Suppressor macrophage treated with lipopolysaccharide for 4 hours (primary cell): ENCODE data around the gene POLR3G.
A peak's percentile ranks its signal among the peaks of the same experiment; 100 is the strongest.

Experiments
- DNase-seq: peaks from one replicate; pipeline ENCODE4 v3.0.0-alpha.2; 2020

The POLR3G gene, protein sequence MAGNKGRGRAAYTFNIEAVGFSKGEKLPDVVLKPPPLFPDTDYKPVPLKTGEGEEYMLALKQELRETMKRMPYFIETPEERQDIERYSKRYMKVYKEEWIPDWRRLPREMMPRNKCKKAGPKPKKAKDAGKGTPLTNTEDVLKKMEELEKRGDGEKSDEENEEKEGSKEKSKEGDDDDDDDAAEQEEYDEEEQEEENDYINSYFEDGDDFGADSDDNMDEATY

DNA sequence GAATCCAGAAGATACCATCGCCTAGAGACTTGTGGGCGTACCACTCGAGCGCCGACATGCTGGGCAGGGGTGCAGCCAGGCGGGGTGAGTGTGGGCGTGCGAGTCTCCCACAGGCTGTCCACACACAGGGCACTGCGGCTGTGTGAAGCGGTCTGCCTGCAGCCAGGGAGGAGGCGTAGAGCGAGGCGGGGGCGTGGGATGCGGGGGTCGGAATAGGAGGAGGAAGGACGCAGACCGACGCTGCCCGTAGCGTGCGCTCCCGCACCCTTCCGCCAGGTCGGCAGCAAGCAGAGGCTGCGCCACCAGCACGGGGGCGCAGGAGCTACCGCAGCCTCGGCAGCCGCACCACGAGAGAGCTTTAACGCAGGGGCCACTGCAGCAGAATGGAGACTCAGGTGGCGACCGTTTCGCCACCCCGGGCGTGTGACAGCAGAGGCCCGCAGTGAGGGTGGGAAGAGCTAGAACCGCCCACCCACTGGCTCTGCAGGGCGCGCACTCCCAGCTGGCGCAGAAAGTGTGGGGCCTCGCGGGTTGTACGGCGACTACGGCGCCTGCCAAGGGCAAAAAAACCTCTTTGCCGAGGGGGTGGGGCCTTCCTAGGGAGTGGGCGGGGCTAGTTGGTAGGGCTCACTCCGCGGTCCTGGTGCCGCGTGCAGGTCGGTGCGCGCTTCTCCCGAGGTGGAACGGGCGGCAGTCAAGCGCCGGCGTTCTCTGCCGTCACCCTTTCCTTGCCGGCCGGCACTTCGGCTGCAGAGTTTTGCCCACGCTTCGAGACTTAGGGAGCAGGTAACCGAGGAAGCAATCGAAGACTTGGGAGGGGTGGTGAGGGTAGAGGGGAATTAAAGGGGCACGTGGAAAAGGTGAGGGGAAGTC is at the start of gene POLR3G, which contains the start of gene MBLAC2:
POLR3G (plus strand) TSS at position 630 of the 873 bp plus-strand sequence. CDS start 10,704 bp downstream, outside the sequence.
MBLAC2 (minus strand) TSS at position 537 of the 873 bp plus-strand sequence; CDS start at position 58, 479 bp downstream.
- DNase-seq = peak; percentile 92

DNA sequence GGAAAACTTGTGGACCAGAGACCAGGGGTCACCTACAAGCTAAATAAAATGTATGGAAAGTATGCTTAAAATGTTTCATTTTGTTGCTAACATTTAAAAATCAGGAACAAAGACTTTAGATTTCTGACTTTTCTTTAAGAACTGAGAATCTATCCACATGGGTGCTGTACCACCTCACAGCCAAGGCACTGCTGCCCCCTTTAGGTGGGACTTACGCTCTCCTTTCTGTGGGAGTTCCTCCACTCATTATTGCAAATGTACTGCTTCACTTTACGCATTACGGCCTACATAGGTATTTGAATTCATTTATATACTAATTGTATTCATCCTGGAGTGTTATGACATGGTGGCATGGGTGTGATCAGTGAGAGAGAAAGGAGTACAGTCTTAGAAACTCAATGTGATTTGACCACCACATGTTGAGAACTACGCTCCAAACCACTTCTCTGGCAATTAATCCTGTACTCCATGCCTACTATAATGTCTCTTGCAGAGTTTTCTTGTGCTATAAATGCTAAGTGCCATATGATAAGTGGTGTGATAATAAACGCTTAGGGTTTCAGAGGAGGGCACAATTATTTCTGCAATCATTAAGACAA is 40.4 kb upstream of the POLR3G start:
- peak; percentile 23 for DNase-seq

DNA sequence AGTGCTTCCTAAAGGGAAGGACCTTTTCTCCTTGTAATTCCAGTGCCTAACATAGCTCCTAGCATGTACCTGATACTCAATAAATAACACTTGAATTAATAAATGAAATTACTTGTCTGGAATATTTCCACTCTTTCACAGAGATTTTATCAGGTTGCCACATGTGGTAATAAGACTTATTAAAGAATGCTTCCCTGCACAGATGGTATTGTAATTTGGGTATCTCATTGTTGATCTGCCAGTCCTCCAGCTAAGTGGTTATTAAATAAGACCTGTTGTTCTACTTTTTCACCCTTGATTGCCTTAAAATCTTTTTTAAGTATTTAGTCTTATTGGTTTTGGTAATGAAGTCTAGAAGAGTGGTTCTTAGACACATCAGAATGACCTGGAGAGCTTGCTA is 37.0 kb upstream of the POLR3G start:
- DNase-seq = no peak

DNA sequence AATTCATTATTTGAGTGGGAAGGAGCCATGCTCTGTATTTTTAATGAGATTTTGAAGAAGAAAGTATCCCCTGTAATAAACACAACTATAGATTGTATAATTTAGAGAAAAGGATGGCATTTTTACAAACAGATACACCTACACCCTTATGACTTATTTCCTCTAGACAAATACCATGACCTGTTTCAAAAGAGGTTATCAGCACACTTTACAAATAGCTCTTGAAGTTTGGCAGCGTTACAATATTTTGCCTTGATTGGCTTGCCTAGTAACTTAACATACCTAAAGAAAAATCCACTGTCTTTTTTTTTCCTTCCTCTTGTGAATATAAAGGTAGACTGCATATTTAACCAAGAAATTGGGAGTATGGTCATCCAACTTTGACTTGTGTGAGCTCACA is 36.6 kb upstream of the POLR3G start:
- no peak for DNase-seq

DNA sequence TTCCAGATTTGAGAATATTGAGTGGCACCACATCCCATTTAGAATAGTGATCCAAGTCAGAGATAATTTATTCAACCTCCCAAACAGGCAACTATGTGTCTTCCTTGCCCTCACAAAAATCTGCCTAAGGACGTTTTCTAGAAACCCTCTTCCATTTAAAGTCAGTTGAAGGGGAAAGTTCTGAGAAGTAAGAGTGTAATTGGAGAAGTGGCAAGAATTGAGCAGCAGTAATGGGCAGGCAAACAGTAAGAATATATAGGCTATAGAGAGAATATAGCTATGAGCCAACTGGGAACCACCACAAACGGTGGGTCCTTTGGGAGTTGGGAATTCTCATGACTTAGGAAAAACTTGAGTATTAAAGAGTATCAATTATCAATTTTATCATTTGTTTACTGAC is 34.0 kb upstream of the POLR3G start:
- no peak for DNase-seq

DNA sequence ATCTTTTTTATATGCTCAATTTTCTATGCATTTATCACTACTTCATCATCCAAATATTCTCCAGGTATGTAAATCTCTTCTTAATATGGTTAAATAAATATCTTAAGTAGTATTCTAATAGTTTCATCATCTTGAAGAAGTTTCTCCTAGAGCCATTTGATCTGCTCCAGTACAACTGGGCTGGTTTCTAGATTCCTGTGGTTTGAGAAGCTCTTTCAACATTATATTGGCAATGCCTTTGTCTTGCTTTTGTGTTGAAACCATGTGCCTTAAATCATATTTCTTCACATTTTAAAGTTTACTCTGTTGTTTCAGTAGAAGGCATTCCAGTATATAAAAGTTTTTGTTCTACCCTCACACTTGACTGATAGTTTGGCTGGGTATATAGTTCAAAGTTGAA is 27.7 kb upstream of the POLR3G start:
- DNase-seq = no peak

DNA sequence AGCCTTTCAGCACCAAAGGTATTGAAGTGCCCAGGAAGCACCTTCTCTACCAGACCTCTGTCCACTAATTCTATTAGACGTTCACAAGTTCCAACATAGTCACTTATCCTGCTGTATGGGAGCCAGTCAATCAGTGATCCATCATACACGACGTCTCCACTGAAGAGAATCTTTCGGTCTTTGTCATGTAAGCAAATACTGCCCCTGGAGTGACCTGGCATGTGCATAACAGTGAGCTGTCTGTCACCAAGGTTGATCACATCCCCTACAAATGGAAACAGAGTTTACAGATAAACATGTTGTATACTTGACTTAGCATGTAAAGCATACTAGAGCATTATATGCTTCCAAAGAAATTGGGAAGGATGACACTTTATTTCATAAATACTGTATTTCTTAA is 13.4 kb upstream of the POLR3G start:
- no peak for DNase-seq

DNA sequence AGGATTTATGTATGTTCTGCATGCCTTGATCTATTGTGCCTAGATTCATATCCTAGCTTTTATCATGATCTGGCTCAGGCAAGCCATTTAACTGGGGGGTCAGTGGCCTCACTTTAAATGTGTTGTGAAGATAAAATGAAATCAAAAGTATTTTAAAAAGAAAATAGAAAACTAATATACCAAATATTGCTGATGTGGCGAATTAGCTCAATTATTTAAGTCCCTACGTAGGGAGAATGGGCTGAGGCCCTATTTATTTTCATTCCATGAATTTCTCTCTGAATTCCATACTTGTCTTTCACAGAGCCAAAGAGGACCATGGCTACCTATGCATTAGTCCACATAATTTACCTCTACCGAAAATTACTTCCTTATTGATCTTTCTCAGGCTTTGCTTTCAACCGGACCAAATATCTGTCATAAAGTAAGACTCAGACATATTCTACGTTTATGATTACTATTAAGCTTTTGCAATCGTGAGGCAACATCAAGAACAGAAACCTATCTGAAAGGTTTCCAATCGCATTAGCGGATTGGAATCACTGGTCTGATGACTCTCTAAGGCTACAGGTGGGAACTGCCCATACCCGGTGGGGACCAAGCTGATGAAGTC is 1.8 kb upstream of the POLR3G start:
- DNase-seq = no peak

DNA sequence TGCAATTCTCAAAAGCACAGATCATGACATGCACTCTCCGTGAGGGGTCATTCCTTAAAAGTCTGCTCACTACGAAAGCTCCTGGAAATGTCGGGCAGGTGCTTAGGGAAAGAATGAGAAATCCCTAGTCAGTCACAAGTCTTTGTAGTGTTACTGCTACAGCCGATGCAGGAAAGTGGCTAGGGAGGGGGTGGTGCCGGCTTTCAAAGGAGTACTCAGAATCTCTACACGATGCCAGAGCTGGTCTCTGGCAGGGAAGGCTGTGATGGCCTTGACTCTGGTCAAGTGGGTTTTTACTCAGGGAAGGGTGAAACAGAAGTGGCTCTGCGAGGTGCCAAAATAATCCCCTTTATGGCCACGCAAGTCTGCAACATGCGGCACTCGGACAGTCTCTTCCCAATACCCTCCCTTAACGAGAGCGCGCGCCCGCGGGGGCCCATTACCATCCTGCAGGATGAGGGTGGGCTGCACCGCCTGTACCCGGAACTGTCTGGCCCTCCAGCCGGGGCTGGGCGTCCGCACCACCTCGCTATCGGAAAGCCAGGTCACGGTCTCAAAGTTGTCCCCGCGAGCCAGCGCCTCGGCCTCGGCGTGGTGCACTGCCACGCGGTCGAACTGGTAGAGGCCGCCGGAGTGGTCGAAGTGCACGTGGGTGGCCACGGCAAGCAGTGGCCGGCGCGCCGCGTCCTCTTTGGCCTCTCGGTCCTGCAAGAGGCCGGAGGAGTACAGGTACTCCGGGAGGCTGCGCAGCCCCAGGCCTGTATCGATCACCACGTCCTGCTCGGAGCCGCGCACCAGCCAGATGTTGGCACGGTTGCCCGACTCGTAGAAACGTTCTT is 1.0 kb upstream of the POLR3G start:
- peak; percentile 29 for DNase-seq

DNA sequence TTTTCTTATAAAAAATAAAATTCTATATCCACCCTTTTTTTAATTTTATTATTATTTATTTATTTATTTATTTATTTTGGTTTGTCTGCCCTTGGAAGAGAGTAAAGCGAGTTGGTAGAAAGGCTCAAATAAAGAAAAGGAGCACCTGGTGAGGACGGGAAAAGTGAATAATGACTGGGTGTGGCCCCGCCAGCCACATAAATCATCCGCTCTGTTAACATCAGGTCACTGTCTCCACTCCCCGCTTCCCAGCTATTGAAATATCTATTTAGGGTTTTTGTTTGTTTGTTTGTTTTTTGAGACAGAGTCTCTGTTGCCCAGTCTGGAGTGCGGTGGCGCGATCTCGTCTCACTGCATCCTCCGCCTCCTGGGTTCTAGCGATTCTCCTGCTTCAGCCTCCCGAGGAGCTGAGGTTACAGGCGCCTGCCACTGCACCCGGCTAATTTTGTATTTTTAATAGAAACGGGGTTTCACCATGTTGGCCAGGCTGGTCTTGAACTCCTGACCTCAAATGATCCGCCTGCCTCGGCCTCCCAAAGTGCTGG is 844 bp downstream of the POLR3G start:
- DNase-seq = no peak

DNA sequence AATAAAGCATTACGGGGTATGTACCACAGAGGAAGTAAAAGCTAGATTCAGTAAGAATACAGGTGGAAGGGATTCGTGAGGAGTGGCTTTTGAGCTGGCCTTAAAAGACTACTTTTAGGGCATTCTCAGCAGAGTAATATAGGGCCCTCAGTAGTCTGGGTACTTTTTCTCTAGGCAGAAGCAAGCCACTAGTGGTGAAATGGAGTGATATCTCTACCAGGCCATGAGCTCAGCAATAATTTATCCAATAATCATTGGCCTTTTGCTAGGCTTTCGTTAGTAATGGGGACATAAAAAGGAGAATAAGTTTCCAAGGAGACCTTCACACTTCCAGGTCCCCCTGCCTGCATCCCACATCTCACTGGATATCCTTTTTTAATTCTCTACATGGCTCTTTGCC is 1.7 kb downstream of the POLR3G start:
- DNase-seq = no peak

DNA sequence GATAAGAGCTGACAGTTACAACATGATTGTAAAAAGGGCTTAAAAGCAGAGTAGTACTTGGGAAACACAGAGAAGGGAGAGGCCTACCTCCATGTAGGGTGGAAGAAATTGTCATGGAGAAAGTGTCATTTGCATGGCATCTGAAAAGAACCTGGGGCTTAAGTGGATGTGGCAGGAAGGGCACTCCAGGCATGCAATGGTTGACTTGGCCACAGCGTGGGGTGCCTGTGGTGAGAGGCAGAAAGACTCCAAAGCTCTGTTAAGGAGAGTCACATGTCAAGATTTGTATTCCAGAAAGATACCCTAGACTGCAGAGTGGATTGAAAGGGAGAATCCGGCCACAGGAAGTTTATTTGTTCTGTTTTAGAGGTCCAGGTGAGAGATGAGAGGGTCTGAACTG is 2.4 kb downstream of the POLR3G start:
- no peak for DNase-seq

DNA sequence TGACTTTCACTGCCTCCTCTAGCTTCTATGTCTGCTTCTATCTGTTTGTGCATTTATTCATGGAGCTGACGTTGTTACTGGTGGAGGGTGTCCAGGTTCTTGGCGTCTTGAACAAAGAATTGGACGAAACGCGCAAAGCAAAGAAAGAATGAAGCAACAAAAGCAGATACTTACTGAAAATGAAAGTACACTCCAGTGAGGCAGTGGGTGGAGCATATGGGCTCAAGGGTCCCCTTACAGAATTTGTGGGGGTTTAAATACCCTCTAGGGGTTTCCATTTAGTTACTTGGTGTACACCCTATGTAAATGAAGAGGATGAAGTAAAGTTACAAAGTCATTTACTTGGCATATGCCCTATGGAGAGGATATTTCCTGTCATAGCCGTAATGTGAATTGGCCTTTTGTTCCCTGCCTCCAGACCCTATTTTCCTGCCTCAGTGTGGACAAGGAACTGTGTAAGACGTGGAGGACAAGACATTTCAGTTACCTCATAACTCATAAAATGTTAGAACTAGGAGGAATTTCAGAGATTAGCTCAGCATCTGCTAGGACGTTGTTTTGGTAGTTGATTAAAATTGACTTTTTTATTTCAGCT is 3.1 kb downstream of the POLR3G start:
- DNase-seq = no peak

DNA sequence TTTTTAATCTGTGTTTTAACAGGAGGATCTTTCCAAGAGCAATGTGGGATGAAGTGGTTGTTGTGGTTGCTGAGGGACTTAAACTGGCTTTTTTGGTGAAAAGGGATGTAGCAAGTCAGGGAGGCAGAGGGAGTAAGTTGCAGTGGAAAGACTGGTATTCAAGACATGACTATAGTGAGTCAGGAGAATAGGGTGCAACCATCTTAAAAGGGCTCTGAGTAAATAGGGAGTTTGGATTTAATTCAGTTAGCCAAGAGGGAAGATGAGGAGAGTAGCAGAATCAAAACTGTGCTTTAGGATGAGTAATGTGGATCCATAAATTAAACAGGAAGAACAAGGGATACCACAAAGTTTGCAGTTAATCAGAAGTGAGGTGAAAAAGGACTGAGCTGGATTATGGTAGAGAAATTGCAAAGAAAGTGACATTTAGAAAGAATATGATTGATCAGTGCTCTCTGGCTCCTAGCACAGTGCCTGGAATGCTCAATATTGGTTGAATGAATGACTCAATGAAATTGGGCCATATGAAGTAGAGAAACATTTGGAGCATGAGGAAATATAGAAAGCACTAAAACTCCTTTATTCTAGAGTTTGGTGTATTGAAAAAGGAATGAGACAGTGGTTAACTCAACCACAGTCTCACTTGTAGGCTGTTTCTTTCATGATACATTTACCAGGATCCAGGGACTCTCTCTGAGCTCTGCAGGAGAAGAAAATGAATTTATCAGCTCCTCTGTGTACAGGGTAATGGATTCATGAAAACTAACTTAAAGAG is 5.1 kb downstream of the POLR3G start:
- DNase-seq = no peak

DNA sequence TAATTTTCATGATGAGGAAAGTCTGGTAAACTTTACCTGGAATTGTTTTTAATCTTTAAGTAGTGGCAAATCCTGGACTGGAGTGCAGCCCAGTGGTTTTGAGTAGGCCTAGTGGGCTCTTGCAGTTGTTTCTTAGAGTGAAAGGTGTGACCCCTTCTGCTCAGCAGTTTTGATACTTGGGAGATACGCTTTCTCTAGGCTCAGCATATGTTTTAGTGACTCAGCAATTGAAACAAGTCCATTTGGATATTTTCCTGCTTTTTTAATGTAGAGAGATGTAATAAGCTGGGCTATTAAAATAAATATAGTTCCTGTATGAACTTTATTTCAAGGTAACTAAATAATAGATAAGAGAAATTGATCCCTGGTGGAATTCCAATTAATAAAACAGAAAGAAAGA is 6.0 kb downstream of the POLR3G start:
- DNase-seq = no peak

DNA sequence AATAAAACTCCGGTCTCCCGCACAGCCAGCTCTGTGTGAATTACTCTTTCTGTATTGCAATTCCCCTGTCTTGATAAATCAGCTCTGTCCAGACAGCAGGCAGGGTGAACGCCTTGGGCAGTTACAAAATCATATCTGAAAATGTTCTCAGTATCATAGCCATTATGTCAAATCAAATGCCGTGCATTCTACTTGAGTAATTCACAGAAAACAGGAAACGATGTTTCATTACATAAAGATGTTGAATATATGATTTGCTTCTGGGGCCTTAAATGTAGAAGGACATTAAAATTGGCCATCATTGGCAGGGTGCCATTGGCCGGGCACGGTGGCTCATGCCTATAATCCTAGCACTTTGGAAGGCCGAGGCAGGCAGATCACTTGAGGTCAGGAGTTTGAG is 8.5 kb downstream of the POLR3G start:
- no peak for DNase-seq

DNA sequence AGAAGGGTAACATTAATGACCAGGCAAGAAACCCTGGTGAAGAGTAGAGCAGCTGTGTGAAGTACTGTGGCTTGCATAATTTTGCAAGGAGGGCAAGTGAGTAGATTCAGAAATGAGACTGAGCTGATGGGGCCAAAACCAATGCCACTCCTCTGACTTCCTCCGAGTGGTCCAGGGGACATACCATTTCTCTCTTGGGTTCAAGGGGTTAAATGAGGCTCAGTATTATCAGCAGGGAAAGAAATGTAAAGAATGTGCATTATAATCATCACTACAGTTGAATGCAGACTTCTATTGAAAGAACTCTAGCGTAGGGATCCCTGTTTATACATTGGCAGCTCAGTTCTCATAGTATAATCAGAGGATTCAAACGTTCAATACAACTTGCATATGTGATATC is 9.9 kb downstream of the POLR3G start:
- DNase-seq = no peak

DNA sequence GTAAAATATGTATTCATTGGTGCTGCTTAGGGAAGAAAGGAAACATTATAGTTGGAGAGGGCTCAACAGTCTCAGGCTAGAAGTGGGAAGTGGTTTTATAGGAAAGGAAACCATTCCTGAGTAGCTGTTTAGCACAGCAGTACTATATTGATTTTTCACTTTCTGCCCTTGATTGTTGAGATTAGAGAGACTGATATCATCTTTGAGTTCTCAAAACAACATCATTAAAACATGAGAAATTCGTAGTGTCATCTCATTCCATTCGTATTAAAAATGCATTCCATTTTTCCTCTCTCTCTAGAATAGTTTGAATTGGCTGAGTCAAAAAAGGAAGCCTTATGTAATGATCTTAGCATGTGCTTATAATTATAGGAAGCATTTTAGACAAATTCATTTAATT is 14.1 kb downstream of the POLR3G start:
- no peak for DNase-seq

DNA sequence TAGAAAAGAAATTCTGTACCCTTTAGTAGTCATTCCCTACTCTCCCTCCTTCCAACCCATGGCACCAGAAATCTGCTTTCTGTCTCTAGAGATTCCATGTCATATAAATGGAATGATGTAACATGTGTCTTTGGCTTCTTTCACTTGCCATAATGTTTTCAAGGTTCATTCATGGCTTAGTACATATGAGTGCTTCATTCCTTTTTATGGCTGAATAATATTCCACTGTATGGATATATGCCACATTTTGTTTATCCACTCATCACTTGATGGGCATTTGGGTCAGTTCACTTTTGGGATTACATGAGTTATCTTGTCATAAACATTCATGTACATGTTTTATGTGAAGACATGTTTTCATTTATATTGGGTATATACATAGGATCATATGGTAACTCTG is 19.4 kb downstream of the POLR3G start:
- no peak for DNase-seq

DNA sequence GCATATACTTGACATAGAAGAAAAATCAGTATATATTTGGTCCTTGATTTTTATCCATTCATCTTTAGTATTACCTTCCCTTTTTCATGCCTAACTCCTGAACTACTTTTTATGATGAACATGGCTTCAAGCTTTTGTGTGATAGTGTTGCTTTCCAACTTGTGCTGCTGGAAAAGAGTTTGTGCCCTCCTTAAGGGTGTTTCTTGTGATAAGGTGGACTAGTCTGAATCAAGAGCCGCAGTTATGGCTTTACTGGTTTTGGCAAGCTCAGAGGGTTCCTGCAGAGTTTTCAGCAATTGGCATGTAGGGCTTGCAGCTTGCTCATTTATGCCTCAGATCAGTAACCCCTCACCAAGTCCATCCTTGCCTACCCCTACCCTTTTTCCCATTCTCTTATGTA is 20.5 kb downstream of the POLR3G start:
- no peak for DNase-seq

DNA sequence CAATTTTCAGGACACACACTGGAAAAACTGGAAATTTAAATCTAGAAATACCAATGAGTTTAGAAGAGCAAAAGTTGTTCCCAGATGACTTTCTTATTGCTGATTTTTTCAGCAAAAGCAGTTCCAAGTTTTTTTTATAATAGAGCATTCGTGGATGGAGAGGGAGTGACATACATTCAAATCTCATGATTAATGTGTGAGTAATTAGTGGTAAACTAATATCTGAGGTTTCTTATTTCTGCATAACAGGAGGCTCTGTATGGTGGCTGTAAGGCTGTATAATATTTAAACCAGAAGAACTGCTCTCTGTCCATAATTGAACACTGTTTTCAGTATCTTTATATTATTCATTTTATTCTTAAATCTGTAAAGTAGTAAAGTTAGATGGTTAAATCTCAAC is 28.9 kb downstream of the POLR3G start:
- no peak for DNase-seq
